CD4-positive, alpha-beta T cell treated with Interleukin-21 for 1 hour (primary cell): Measurements from ENCODE around the gene SBNO1.
"Not testable (repeated sequence)": the region's sequence is repeated elsewhere in the genome, so short reads cannot be mapped to it uniquely, and the experiment has no call there.

Experiments used
- DNase-seq: peaks from one replicate; pipeline ENCODE4 v3.0.0-alpha.2; 2020

SBNO1 gene

DNA sequence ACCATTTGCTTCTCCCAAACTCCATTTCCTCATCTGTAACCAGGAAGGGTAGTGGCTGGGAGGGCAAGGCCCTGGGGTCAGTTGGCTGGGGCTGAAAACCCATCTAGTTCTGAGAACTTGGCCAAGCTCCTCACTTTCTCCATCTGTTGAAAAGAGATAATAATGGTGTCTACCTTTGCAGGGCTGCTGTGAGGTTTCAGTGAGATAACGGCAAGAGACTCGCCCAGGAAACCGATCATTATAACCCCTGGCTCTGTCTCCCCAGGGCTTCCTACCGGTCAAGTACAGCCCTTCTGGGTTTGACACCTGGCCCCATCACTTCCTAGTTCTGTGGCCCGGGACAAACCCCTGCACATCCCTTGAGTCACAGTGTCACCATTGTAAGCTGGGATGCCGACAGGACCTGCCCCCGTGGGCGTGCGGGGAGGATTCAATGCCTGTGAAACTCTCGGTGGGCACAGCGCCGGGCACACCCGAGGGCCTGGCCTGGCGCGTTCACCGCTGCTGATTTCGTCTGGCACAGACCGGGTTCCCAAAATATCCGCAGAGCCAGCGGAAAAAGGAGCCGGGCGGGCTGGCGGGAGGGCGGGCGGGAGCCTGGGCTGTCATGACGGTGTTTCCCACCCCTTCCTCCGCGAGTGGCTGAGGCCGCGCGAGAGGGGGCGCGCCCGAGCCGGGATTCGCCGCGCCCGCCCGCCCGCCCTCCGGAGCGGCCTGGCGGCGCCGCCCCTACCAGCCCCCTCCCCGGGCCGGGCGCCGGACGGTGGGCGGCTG is 23.7 kb upstream of the SBNO1 start:
- peak; percentile 79 for DNase-seq

DNA sequence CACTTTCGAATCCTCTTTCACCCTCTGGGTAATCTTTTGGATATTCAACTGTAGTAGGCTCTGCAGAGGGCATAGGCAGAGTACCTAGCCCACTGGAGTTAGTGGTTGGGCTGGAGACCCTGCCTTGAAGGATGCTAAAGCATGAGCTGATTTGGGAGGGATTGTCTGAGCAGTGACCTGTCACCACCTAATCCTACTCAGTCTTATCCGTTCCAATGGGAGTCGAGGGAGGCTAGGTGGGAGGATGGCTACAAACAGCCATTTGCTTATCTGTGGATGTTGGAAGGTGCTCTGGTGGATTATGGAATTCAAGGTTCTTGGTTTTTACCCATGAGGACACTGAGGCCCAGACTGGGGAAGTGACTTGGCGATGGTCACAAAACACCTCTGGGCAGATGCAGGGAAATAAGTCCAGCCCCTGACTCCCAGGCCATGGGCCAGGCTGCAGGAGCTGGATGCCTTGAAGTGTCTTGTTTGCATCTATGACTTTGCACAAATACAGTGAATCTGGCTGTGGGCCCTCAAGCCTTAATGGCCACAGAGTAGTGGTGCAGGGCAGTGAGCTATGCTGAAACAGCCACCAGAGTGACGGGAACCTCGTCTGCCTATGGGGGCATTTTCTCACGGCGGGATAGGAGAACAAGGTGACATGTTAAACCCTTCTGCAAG is 23.0 kb upstream of the SBNO1 start:
- no peak for DNase-seq

DNA sequence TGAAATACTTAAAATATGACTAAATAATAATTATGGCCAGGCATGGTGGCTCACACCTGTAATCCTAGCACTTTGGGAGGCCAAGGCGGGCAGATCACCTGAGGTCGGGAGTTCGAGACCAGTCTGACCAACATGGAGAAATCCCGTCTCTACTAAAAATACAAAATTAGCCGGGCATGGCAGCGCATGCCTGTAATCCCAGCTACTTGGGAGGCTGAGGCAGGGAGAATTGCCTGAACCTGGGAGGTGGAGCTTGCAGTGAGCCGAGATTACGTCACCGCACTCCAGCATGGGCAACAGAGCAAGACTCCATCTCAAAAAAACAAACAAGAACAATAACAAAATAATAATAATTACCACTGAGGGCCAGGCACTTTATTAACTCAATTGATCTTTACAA is 20.9 kb upstream of the SBNO1 start:
- DNase-seq, result not testable (repeated sequence)

DNA sequence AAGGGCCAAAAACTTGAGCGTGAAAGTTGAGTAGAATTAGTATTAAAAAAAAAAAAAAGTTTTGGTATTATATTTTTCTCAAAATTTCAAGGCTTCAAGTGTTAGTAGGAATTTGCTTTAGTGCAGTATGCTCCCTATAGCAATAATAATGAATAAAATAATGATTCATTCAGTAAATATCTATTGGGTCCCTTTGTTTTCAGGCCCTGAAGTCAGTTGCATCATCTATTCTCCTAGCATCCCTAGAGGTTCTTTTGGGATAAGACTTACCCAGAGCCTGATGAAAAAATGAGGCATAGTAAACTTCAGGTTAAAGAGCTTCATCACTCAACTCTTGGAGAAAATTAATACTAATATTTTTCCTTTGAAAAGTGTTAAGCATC is 20.3 kb upstream of the SBNO1 start:
- DNase-seq, result no peak

DNA sequence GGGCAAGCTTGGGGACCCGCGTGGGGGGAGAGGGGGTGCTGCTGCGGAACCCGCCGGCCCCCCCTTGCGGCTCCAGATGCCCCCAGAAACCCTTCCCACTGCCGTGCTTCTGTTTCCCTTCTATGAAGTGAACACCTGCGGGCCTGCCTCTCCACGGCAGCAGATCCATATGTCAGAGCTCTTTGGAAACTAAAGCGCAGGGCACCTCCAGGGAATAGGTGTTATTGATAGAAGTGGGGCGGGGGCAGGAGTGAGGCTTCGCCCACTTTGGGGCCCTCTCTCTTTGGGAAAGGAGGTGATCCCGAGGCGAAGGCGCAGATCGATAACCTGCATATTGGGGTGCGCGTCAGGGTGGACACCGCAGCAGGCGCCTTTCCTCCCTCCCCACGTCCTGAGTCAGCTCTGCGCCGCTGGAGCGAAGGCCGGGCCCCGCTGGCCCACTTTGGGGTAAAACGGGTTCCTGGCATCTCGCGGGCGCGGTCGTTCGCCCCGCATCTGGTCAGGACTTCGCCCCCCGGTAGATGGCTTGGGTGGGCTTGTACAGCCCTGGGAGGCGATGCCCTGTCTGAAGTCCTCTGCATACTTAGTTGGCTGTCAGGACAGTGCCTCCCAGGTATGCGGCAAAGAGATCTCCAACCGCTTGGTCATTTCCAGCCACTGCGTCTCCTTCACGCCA is 19.8 kb upstream of the SBNO1 start:
- DNase-seq, result no peak

DNA sequence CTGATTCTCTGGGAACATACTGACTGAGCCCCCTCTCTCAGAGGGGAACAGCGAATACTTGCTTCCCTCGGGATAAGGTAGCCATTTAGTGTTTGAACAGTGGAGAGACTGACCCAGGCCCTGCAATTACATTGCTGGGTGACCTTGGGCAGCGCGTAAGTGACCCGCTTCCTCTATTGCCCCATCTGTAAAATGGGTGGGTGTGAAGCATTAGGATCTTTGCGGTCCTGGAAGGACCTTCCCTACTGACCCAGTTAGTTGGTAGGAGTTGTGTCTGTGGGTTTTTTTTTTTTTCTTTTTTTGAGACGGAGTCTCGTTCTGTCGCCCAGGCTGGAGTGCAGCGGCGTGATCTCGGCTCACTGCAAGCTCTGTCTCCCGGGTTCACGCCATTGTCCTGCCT is 18.0 kb upstream of the SBNO1 start:
- DNase-seq, result no peak

DNA sequence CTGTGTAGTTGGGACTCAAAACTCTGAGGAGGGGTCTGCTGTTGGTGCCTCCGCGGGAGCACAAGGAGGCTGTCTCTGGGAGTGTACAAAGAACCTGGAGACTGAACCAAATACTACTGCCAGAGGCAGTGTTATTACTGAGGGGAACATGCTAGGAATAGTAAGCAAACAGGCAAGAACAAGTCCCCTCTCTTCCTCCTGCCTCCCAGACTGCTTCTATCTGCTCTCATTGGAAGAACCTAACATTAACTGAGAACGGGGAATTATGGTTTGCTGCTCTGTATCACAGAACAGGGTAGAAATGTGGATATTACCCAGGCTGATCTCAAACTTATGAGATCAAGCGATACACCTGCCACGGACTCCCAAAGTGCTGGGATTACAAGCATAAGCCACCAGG is 14.7 kb upstream of the SBNO1 start:
- DNase-seq, result no peak

DNA sequence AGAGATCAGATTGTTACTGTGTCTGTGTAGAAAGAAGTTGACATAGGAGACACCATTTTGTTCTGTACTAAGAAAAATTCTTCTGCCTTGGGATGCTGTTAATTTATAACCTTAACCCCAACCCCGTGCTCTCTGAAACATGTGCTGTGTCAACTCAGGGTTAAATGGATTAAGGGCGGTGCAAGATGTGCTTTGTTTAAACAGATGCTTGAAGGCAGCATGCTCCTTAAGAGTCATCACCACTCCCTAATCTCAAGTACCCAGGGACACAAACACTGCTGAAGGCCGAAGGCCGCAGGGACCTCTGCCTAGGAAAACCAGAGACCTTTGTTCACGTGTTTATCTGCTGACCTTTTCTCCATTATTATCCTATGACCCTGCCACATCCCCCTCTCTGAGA is 7.8 kb upstream of the SBNO1 start:
- not testable (repeated sequence) for DNase-seq

DNA sequence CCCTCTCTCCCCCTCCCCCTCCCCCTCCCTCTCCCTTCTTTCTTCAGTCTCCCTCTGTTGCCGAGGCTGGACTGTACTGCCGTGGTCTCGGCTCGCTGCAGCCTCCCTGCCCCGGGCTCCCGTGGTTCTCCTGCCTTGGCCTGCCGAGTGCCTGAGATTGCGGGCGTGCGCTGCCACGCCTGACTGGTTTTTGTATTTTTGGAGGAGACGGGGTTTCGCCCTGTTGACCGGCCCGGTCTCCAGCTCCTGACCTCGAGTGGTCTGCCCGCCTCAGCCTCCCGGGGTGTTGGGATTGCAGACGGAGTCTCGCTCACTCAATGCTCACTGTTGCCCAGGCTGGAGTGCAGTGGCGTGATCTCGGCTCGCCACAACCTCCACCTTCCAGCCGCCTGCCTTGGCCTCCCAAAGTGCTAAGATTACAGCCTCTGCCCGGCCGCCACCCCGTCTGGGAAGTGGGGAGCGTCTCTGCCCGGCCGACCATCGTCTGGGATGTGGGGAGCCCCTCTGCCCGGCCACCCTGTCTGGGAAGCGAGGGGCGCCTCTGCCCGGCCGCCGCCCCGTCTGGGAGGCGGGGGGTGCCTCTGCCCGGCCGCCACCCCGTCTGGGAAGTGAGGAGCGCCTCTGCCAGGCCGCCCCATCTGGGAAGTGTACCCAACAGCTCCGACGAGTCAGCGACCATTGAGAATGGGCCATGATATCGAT is 7.2 kb upstream of the SBNO1 start:
- not testable (repeated sequence) for DNase-seq

DNA sequence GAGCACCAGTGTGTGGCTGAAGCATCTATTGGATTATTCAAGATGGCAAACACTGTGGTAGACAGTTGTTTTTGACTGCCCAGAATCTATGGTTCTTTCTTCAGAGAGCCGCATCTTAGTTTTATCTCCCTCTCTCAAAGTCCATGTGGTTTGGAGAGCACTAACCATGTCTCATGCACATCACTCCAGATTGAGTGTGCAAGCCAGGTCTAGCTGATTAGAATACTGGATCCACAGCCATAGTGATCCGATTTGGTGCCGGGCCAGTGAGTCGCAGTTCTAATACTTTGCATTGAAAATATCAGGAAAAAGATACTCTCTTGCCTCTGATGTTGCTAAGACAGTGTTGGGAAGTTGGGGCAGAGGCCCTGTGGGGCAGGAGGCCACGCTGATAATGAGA is 4.6 kb upstream of the SBNO1 start:
- no peak for DNase-seq

DNA sequence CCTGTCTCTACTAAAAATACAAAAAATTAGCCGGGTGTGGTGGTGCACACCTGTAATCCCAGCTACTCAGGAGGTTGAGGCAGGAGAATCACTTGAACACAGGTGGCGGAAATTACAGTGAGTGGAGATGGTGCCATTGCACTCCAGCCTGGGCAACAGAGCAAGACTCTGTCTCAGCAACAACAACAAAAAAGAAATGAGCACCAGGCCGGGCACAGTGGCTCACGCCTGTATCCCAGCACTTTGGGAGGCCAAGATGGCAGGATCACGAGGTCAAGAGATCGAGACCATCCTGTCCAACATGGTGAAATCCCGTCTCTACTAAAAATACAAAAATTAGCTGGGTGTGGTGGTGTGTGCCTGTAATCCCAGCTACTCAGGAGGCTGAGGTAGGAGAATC is 3.8 kb upstream of the SBNO1 start:
- DNase-seq, result not testable (repeated sequence)

DNA sequence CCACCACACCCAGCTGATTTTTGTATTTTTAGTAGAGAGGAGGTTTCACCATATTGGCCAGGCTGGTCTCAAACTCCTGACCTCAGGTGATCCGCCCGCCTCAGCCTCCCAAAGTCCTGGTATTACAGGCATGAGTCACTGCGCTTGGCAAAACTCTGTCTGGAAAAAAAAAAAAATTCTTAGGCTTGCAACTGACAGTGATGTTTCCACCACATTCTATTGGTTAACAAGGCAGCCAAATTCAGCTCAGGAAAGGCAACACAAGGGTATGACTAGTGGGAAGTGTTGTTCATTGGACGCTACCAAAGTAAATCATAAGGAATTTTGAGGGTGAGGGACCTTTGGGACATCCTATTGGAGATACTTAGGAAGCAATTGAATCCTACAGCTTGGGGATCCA is 2.9 kb upstream of the SBNO1 start:
- DNase-seq, result no peak

DNA sequence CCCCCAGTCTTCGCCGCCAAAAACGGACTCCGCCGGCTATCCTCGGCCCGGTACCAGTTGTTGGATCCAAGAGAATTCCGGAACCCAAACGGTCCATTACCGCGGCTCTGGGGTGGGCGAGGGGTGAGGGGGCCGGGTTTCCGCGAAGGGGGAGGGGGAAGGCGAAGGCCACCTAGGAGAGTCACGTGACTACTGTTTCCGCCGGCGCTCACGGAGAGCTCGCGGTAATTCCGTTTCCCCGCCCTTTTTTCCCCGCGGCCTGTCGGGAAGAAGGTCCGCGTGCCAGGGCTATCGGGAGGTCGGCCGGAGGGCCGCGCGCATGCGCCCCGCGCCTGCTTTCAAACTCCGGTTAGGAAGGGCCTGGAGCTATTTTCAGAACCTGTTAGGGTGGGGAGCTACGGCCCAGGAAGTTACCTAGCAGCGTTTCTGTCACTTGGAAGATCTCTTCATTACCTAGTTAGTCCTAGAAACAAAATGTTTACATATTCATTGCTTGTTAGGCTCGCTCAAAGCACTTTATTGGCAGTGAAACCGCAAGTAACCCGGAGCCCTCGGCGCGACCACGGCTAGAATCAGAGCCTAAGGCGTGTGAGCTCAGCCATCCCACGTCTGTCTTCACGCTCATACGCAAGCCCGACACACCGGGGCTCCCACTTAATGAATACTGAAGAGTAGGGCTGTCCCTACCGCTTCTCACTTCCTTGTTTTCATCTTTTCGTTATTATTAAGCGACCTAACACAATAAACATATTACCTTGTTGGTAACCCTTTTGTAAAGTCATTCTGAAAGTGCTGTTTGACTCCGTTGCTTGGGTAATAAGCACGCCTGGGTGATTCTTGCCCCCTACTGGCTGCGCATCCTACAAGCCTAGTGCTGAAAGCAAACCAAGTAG is 624 bp upstream of the SBNO1 start:
- peak; percentile 99 for DNase-seq

DNA sequence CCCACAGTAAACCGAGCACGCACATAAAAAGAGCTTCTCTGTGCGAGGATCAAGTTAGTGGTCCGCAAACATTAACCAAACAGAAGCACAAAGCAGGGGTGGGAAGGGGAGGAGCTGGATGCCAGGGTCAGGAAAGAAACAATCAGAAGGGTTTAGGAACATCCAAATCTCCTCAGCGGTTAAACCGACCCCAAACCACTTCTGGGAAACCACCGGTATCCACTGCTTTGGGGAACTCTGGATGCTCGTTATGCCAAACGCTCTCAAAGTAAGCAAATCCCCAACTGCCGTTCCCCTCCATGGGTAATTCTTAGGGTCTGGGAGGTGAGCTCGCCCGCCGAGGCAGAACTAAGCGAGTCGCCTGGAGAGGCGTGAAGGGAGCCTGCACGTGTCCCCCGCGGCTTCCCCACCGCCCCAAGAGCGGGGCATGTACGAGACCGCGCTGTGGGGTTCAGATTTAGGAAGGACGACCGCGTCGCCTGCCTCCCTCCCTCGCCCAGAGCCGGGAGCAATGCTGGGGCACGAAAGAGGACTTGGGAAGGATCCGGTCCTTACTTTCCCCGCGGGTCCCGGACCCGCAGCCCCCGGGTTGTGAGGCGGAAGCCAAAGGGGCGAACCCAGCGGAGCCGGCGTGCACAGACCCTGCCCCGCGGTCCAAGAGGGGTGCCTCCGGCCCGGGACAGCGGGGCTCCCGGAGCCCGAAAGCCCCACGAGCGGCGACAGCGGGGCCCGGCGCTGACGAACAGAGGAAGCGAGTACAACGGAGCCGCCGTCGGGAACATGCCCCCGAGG is 711 bp downstream of the SBNO1 start:
- peak; percentile 18 for DNase-seq

DNA sequence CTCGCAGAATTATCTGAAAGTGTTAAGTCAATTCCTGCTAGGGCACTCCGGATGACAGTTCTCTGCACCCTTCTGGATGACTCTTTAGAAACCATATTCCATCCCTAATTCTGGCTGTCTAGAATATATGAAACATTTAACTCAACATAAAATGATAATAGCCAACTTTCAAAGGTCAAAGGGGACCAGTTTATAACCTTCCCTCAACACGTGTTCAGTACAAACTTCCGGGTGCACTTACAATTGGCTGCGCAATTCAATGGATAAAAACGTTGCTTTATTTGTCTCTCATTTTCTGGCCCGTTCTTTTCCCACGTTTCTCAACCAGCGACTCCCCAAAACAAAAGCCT is 1.3 kb downstream of the SBNO1 start:
- peak; percentile 33 for DNase-seq

DNA sequence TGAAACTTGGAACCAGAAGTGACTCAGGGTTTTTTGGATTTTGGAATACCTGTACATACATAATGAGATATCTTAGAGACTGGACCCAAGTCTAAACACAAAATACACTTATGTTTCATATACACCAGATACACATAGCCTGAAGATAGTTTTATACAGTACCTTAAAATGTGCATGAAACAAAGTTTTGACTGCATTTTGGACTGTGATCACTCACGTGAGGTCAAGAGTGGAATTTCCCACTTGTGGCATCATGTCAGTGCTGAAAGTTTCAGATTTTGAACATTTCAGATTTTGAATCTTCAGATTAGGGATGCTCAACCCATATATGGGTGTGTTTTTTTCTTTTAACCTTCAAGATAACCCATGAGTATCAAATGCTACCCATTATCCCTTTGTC is 6.6 kb downstream of the SBNO1 start:
- DNase-seq, result no peak

DNA sequence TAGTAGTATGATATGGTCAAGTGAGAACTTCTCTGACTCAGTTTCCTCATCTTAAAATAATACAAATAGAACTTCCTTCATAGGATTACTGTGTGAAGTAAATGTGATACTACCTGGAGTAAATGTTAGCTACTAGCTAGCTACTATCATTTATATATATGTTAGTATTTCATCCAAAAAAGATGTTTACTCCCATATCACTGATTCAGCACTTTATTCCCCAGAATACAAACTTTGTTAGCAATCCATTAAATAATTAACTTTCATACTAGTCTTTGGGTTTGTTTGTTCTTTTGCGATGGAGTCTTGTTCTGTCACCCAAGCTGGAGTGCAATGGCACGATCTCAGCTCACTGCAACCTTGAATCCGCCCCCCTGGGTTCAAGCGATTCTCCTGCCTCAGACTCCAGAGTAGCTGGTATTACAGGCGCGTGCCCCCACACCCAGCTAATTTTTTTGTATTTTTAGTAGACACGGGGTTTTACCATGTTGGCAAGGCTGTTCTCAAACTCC is 8.4 kb downstream of the SBNO1 start:
- DNase-seq, result no peak

DNA sequence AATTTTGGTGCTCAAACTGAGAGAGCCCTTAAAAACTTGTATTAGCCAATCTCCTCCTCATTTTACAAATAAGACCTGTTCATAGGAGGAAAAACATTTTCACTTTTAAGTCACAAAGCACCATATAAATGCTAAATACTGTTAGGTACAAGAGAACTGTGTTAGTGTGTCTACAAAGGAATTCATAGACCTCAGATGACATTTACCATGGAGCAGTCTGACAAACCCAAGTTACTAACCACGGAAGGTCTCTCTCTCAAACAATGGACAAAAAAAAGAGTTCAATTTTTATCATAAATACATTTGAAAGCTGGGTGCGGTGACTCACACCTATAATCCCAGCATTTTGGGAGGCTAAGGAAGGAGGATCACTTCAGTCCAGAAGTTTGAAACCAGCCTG is 10.0 kb downstream of the SBNO1 start:
- DNase-seq, result no peak

DNA sequence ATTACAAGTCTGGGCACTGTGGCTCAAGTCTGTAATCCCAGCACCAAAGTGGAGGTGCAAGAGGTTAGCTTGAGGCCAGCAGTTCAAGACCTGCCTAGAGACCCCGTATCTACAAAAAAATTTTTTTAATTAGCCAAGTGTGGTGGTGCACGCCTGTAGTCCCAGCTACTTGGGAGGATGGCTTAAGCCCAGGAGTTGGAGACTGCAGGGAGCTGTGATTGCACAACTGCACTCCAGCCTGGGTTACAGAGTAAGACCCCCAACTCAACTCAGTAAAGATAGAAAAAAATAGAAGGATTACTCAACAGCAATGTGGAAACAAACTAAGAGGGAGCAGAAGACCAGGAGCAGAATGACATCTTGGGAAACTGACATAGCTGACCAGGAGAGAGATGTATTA is 13.3 kb downstream of the SBNO1 start:
- no peak for DNase-seq

DNA sequence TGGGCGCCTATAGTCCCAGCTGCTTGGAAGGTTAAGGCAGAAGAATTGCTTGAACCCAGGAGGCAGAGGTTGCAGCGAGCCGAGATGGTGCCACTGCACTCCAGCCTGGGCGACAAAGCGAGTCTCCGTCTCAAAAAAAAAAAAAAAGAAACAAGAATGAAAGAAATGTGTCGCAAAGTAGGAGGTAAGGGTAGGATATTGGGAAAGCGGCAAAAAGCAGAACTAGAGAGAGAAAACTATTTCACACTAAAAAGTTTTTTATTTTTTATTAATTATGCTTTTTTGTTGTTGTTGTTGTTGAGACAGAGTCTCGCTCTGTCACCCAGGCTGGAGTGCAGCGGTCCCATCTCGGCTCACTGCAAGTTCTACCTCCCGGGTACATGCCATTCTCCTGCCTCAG is 17.7 kb downstream of the SBNO1 start:
- DNase-seq, result no peak

DNA sequence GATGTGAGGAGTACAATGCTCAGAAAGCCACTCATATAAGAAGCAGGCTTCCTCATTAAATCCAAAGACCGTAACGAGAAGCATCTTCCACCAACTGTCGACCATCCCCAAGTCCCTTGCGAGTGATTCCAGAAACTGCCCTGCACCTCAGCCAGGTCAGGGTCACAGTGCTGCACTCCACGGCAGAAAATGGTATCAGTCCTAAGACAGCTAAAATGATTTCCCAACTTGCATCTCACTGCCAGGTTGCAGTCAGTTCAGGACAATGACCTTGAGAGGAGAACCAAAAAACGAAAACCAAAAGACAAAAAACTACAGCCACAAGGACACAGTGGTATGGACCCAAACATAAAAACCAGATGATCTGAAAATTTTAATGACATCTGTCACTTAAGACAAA is 20.6 kb downstream of the SBNO1 start:
- no peak for DNase-seq

DNA sequence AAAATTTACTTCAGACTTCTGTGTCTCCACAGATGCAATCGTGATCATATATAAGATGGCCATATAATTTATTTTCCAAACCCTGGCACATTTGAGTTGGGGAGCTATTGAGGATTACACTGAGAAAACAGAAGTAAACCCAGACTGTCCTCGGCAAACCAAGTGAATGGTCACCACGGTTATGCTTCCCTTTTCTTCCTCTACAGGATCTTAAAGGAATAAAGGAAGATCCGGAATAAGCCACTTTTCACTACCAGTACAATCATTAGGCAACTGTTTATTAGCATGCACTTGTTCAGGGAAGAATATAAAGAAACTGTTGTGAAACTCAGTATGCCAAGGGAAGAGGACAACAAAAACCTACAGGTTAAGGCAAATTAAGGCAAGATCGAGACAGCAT is 27.6 kb downstream of the SBNO1 start:
- DNase-seq, result no peak
